Small intestine (tissue), 16 donors: Measurements from ENCODE around the gene CORO2A. TPM values are rescaled to one million over a fixed set of nuclear protein-coding genes. Genes with fewer than 3 reads are reported as not detected.

Source experiments
- DNase-seq, 2 donors: peaks; one replicate each; pipeline versions ENCODE4 v3.0.0 to v3.0.0-alpha.2; 2013
- FAIRE-seq: peaks from 2 replicates; lab custom pipeline; 2012; peaks lifted over from hg19 to GRCh38; lab: Jason Lieb, UNC
- H3K27ac ChIP-seq, 3 donors: one replicate each; pipeline ENCODE4 v1.5.1; 2013; ENCODE audit warnings: low read length in 2 of 3, mild to moderate bottlenecking in 2 of 3, control low read depth in 1 of 3, inconsistent platforms in 1 of 3, low read depth in 1 of 3, moderate library complexity in 1 of 3
- H3K27me3 ChIP-seq, 3 donors: one replicate each; pipeline ENCODE4 v1.6.1; 2013; ENCODE audit warnings: low read length in 3 of 3, inconsistent platforms in 1 of 3; ENCODE audit not compliant: control insufficient read depth in 3 of 3, insufficient read depth in 3 of 3
- H3K36me3 ChIP-seq, 3 donors: one replicate each; pipeline ENCODE4 v1.6.1; 2013; ENCODE audit warnings: low read length in 3 of 3, inconsistent platforms in 1 of 3, low read depth in 1 of 3, mild to moderate bottlenecking in 1 of 3, moderate library complexity in 1 of 3; ENCODE audit not compliant: control insufficient read depth in 3 of 3, insufficient read depth in 2 of 3
- H3K4me1 ChIP-seq, 3 donors: one replicate each; pipeline ENCODE4 v1.6.1; 2013; ENCODE audit warnings: low read length in 2 of 3, inconsistent platforms in 1 of 3, low read depth in 1 of 3, mild to moderate bottlenecking in 1 of 3, moderate library complexity in 1 of 3; ENCODE audit not compliant: control insufficient read depth in 3 of 3, insufficient read depth in 2 of 3
- H3K4me3 ChIP-seq, 3 donors: one replicate each; pipeline ENCODE4 v1.5.1; 2013; ENCODE audit warnings: low read length in 3 of 3, control low read depth in 1 of 3, inconsistent platforms in 1 of 3, low read depth in 1 of 3, mild to moderate bottlenecking in 1 of 3, moderate library complexity in 1 of 3
- H3K9me3 ChIP-seq, 2 donors: one replicate each; pipeline ENCODE4 v1.6.1; 2013; ENCODE audit warnings: low read depth in 1 of 2, low read length in 1 of 2; ENCODE audit not compliant: control insufficient read depth in 2 of 2, insufficient read depth in 1 of 2
- WGBS, 3 donors: extraction: QIAGEN DNeasy Blood & Tissue Kit; methylation state at CpG; one replicate each; pipeline ENCODE4 v1.1.7; 2013; 5-methylcytosine and 5-hydroxymethylcytosine counted together
- long read RNA-seq, 10 donors: transcript quantifications; one replicate each; lab custom pipeline, GENCODE V29; 2026
- polyA plus RNA-seq, 4 donors: library from polyadenylated mRNA; stranded (reverse) in 3 of 4; unstranded in 1 of 4; fragments of 200-250 nt in 3 of 4; fragments of 120-200 nt in 1 of 4; gene quantifications; one replicate each; pipeline versions ENCODE4 v1.2.1 to v1.2.3, GENCODE V29; 2013
- donor health status: healthy with polysubstance abuse.
- donor health status: control.
- donor health status: control.
- donor health status: Bipolar disorder and iron deficiency.
- donor health status: healthy.

Gene CORO2A
- polyA plus RNA-seq = 10 to 100 TPM; 35.1 to 68.2 (median 51.2) TPM
- long read RNA-seq, donor 1, full-length matches to known transcripts = 20 of 20 reads
- long read RNA-seq, donor 1, partial matches to known transcripts = 0 of 20 reads
- long read RNA-seq, donor 1, other reads (novel, unspliced or antisense) = 0 of 20 reads
- long read RNA-seq, donor 2, full-length matches to known transcripts = 12 of 12 reads
- long read RNA-seq, donor 2, partial matches to known transcripts = 0 of 12 reads
- long read RNA-seq, donor 2, other reads (novel, unspliced or antisense) = 0 of 12 reads
- long read RNA-seq, donor 3, full-length matches to known transcripts = 6 of 6 reads
- long read RNA-seq, donor 3, partial matches to known transcripts = 0 of 6 reads
- long read RNA-seq, donor 3, other reads (novel, unspliced or antisense) = 0 of 6 reads
- long read RNA-seq, donor 4 = 0 reads
- long read RNA-seq, donor 5, full-length matches to known transcripts = 1 of 1 reads
- long read RNA-seq, donor 5, partial matches to known transcripts = 0 of 1 reads
- long read RNA-seq, donor 5, other reads (novel, unspliced or antisense) = 0 of 1 reads
- long read RNA-seq, donor 6, full-length matches to known transcripts = 12 of 12 reads
- long read RNA-seq, donor 6, partial matches to known transcripts = 0 of 12 reads
- long read RNA-seq, donor 6, other reads (novel, unspliced or antisense) = 0 of 12 reads
- long read RNA-seq, donor 7 = 0 reads
- long read RNA-seq, donor 8 = 0 reads
- long read RNA-seq, donor 9, full-length matches to known transcripts = 3 of 3 reads
- long read RNA-seq, donor 9, partial matches to known transcripts = 0 of 3 reads
- long read RNA-seq, donor 9, other reads (novel, unspliced or antisense) = 0 of 3 reads
- long read RNA-seq, donor 10, full-length matches to known transcripts = 10 of 19 reads
- long read RNA-seq, donor 10, partial matches to known transcripts = 9 of 19 reads
- long read RNA-seq, donor 10, other reads (novel, unspliced or antisense) = 0 of 19 reads

DNA sequence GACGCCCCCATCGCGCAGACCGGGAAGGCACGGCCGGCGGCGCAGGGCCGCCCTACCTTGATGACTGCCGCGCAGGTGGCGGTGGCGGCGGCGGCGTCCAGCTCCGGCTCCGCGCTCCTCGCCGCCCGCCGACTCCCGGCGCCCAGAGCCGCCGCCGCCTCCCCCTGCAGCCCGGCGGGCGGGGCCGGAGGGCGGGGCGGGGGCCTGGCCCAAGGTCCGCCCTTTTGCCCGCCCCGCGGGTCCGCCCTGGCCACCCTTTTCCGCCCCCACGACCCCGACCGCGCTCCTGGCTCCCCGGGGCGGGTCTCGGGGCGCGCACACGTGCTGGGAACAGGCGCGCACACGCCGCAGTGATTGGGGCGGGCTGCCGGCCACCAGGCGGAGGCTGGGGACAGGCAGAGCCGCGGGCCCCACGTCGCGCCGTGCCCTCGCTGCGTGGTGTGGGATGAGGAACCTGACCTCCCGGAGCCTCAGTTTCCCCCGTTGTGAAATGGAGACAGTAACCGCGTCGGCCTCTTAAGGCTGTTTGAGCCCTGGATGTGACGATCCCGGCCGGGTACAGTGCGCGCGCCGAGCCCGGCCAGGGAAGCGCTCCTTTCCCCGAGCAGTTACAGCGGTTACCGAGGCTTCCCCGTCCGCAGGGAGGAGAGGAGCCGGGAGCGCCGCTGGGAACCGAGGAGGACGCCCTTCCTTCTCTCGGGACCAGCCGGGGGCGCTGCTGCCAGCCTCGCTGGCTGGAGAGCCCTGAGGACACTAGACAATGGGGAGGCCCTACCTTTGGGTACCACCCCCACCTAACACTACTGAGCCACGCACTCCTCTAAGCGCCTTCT, at the start of gene CORO2A:
TSS of gene CORO2A (minus strand) at position 135 of the 833 bp plus-strand sequence. CDS start 34,977 bp downstream, outside the sequence.
- Histone ChIP-seq H3K27me3 (no peaks in the 10 kb centered on the region), H3K9me3 (no peaks in the 10 kb centered on the region), H3K4me1 (peaks cover 0 to 28% (median 2%) of the 10 kb centered on the region in 3 donors), H3K36me3 (peaks cover 0 to 40% (median 0%) of the 10 kb centered on the region in 3 donors), H3K4me3 (peak within 1 kb of the TSS; percentile 75 to 93 (median 92)), H3K27ac (peak within 1 kb of the TSS; percentile 88 to 98 (median 97))
- 0 to 1% (median 1%) methylated on average over 56 to 95 of the region's 95 CpGs for WGBS, 3 donors
- peak; percentile 91 to 94 for DNase-seq
- no peak for FAIRE-seq

GRCh38 chr9:98241357-98242300, 49.2 kb upstream of the CORO2A start:
- 54 to 75% (median 61%) methylated on average over 8 of the region's 8 CpGs for WGBS, 3 donors
- Histone ChIP-seq H3K27ac (peak overlapping the region in 1 of 3 donors; percentile 69), H3K9me3 (no peaks in the 10 kb centered on the region), H3K27me3 (no peaks in the 10 kb centered on the region), H3K36me3 (peaks cover 0 to 41% (median 6%) of the 10 kb centered on the region in 3 donors), H3K4me3 (no peak overlapping the region), H3K4me1 (peaks cover 0 to 32% (median 3%) of the 10 kb centered on the region in 3 donors)
- FAIRE-seq = no peak
- DNase-seq = peak; percentile 63 to 83

DNA sequence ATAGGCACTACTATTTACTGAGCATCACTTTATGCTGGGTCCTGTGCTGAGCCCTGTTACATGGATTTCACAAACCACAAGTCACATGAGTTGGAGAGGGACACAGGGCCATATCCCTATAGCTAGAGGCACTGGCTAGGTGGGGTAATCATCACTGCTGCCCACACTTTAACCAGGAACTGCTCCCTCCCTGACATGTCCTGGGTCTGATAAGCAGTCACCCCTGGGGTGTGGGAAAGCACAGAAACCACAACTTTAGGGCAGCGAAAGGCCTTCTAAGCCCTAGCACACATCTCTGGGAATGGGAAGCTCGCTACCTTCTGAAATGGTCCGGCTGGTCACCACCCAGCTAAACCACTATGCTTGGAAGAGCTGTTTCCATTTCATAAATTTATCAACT, 48.0 kb upstream of the CORO2A start:
- H3K4me1 ChIP-seq = peaks cover 0 to 31% (median 3%) of the 10 kb centered on the region in 3 donors
- FAIRE-seq (no peak), DNase-seq (no peak)
- H3K27ac ChIP-seq = no peak overlapping the region
- H3K36me3 ChIP-seq = peaks cover 0 to 37% (median 4%) of the 10 kb centered on the region in 3 donors
- 91 to 97% (median 93%) methylated on average over 3 of the region's 3 CpGs for WGBS, 3 donors
- no peak overlapping the region for H3K4me3 ChIP-seq
- no peaks in the 10 kb centered on the region for H3K27me3 ChIP-seq
- no peaks in the 10 kb centered on the region for H3K9me3 ChIP-seq

- no peak overlapping the region for H3K4me3 ChIP-seq
- 22 to 62% (median 46%) methylated on average over 8 of the region's 8 CpGs for WGBS, 3 donors
- H3K4me1 ChIP-seq = peaks cover 4 to 52% (median 8%) of the 10 kb centered on the region in 3 donors
- FAIRE-seq (no peak), DNase-seq (peak; percentile 70 to 90)
- H3K36me3 ChIP-seq = peaks cover 4 to 41% (median 5%) of the 10 kb centered on the region in 3 donors
- no peaks in the 10 kb centered on the region for H3K27me3 ChIP-seq
- no peaks in the 10 kb centered on the region for H3K9me3 ChIP-seq
- peak overlapping the region in 1 of 3 donors; percentile 70 for H3K27ac ChIP-seq
Measured at GRCh38 chr9:98236901-98237487, 44.6 kb upstream of the CORO2A start.

DNA sequence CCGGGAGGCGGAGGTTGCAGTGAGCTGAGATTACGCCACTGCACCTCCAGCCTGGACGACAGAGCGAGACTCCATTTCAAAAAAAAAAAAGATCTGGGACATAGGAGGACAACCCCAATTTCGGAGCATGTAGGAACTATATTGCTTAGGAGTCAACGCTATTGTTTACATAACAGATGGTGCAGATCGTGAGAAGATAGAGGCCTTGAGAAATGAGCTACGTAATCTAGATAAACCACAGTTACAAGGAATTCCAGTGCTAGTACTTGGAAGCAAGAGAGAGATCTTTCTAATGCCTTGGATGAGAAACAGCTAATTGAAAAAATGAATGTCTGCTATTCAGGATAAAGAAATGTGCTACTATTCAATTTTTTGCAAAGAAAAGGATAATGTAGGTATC, 42.7 kb upstream of the CORO2A start:
- no peak for DNase-seq
- H3K36me3 ChIP-seq = peaks cover 0 to 35% (median 5%) of the 10 kb centered on the region in 3 donors
- peaks cover 2 to 54% (median 11%) of the 10 kb centered on the region in 3 donors for H3K4me1 ChIP-seq
- peak overlapping the region in 1 of 3 donors; percentile 96 for H3K27ac ChIP-seq
- FAIRE-seq = no peak
- no peak overlapping the region for H3K4me3 ChIP-seq
- WGBS, 3 donors = 60 to 76% (median 74%) methylated on average over 9 of the region's 9 CpGs
- no peaks in the 10 kb centered on the region for H3K27me3 ChIP-seq
- no peaks in the 10 kb centered on the region for H3K9me3 ChIP-seq

GRCh38 chr9:98234245-98234825, 41.9 kb upstream of the CORO2A start:
- 29 to 63% (median 48%) methylated on average over 9 of the region's 9 CpGs for WGBS, 3 donors
- peaks cover 0 to 38% (median 7%) of the 10 kb centered on the region in 3 donors for H3K36me3 ChIP-seq
- H3K27ac ChIP-seq = peak overlapping the region; percentile 60 to 96 (median 68)
- no peaks in the 10 kb centered on the region for H3K9me3 ChIP-seq
- FAIRE-seq (no peak), DNase-seq (peak; percentile 78 to 90)
- no peaks in the 10 kb centered on the region for H3K27me3 ChIP-seq
- H3K4me1 ChIP-seq = peaks cover 2 to 62% (median 14%) of the 10 kb centered on the region in 3 donors
- H3K4me3 ChIP-seq = no peak overlapping the region
